ENCODE results near the gene CDH23.

GRCh38 chr10:71830726-71831125 is 434.0 kb downstream of the CDH23 start:
- TF ChIP-seq CTCF (IDR thresholded peaks at IDR 0.05; ENCODE audit: poor library complexity) (no peak), EZH2 (IDR thresholded peaks at IDR 0.05; ENCODE audit: borderline replicate concordance) (no peak), EZH2phosphoT487 (IDR thresholded peaks at IDR 0.05; ENCODE audit: low read depth, severe bottlenecking, unreplicated experiment) (no peak)
